GM12891 (cell line): ENCODE data around the gene TRIM63.

ENCODE experiments used
- PAX5 ChIP-seq: IDR thresholded peaks from 2 replicates; pipeline ENCODE4 v1.6.1; 2011; ENCODE audit warnings: low read length, moderate library complexity, mild to moderate bottlenecking; ENCODE audit not compliant: insufficient read depth, severe bottlenecking
- POLR2A ChIP-seq: IDR thresholded peaks from 2 replicates; pipeline ENCODE4 v1.6.1; 2011; ENCODE audit warnings: low read depth, low read length, control low read depth
- POLR2AphosphoS5 ChIP-seq: IDR thresholded peaks from 2 replicates; pipeline ENCODE4 v1.6.1; 2011; ENCODE audit warnings: low read depth, low read length, control low read depth
- POU2F2 ChIP-seq: IDR thresholded peaks from 2 replicates; pipeline ENCODE4 v1.6.1; 2011; ENCODE audit warnings: low read depth, mild to moderate bottlenecking, control low read depth, low read length, moderate library complexity
- TAF1 ChIP-seq: IDR thresholded peaks from 2 replicates; pipeline ENCODE4 v1.6.1; 2011; ENCODE audit warnings: low read depth, low read length, control low read depth

DNA sequence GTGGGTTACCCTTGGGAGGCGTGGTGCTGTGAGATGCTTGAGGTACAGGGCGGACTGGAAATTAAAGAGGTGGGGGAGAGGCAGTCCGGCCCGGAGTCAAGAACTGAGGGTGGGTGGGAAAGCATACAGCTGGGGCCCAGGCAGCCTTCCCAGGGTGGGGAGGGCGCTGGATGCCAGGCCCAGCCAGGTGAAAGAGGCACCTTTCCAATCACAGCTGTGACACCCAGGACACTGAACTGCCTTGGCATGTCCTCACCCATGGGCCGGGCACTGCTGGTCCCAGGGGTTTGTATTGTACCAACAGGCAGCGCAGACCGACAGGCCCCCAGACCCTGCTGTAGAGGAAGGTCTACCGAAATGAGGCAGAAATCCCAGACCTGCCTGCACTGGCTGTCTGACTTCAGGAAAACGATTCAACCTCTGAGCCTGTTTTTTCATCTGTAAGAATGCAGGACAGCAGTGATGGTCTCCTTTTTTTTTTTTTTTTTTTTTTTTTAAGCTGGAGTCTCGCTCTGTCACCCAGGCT, 30.6 kb downstream of the TRIM63 start:
- TF ChIP-seq POLR2AphosphoS5 (no peak), POLR2A (no peak), TAF1 (no peak), POU2F2 (no peak), PAX5 (no peak)
